Neural crest cell (in vitro differentiated cells): ENCODE results near the gene RELN. TPM values are rescaled to one million over a fixed set of nuclear protein-coding genes. Genes with fewer than 3 reads are reported as not detected.

ENCODE experiments used
- DNase-seq: peaks from one replicate; pipeline ENCODE4 v3.0.0; 2021; ENCODE audit warnings: low read depth, mixed read lengths, low spot score
- H3K27ac Mint-ChIP-seq: one replicate; pipeline ENCODE4 v1.8.0; 2021; ENCODE audit warnings: mild to moderate bottlenecking, mixed read lengths; ENCODE audit not compliant: unreplicated experiment
- H3K27me3 Mint-ChIP-seq: 2 replicates; pipeline ENCODE4 v1.8.0; 2021; ENCODE audit warnings: low read depth, mild to moderate bottlenecking, mixed read lengths
- H3K36me3 Mint-ChIP-seq: 2 replicates; pipeline ENCODE4 v1.8.0; 2021; ENCODE audit warnings: low read depth, mild to moderate bottlenecking, mixed read lengths
- H3K4me1 Mint-ChIP-seq: 2 replicates; pipeline ENCODE4 v1.8.0; 2021; ENCODE audit warnings: mixed read lengths
- H3K4me3 Mint-ChIP-seq: one replicate; pipeline ENCODE4 v1.8.0; 2021; ENCODE audit warnings: mild to moderate bottlenecking, mixed read lengths
- H3K9me3 Mint-ChIP-seq: 2 replicates; pipeline ENCODE4 v1.8.0; 2021; ENCODE audit warnings: mixed read lengths
- total RNA-seq: library from RNA; stranded (reverse); gene quantifications from 2 replicates; pipeline ENCODE4 v1.2.1, GENCODE V29; 2021
- TF ChIP-seq, protein P1 (sequence below): fragments of 200-600 bp; sonication (generic); conservative IDR thresholded peaks from 2 replicates; pipeline ENCODE4 v1.5.0; 2021; ENCODE audit warnings: antibody characterized with exemption, mild to moderate bottlenecking

Gene RELN
- total RNA-seq, 1 donor from 2014 or later, result 0.02 TPM

DNA sequence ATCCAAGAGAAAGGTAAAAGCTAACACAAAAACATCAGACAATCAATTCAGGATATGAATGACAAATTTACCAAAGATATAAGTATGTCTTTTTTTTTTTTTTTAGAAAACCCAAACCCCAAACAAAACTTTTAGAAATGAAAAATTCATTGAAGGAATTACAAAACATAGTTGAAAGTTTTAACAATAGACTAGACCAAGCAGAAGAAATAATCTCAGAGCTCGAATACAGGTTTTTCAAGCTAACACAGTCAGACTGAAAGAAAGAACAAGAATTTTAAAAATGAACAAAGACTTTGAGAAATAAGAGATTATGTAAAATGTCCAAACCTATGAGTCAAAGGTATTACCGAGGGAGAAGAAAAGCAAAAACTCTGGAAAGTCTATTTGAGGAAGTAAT lies 345.1 kb downstream of the RELN start:
- Mint-ChIP-seq H3K27me3 (peaks cover 18% of the 10 kb centered on the region), H3K27ac (no peak overlapping the region), H3K9me3 (peaks cover 8% of the 10 kb centered on the region), H3K4me3 (no peak overlapping the region), H3K36me3 (peaks cover 2% of the 10 kb centered on the region), H3K4me1 (no peaks in the 10 kb centered on the region)
- TF ChIP-seq, protein P1, sequence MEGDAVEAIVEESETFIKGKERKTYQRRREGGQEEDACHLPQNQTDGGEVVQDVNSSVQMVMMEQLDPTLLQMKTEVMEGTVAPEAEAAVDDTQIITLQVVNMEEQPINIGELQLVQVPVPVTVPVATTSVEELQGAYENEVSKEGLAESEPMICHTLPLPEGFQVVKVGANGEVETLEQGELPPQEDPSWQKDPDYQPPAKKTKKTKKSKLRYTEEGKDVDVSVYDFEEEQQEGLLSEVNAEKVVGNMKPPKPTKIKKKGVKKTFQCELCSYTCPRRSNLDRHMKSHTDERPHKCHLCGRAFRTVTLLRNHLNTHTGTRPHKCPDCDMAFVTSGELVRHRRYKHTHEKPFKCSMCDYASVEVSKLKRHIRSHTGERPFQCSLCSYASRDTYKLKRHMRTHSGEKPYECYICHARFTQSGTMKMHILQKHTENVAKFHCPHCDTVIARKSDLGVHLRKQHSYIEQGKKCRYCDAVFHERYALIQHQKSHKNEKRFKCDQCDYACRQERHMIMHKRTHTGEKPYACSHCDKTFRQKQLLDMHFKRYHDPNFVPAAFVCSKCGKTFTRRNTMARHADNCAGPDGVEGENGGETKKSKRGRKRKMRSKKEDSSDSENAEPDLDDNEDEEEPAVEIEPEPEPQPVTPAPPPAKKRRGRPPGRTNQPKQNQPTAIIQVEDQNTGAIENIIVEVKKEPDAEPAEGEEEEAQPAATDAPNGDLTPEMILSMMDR, result no peak
- DNase-seq, result no peak

DNA sequence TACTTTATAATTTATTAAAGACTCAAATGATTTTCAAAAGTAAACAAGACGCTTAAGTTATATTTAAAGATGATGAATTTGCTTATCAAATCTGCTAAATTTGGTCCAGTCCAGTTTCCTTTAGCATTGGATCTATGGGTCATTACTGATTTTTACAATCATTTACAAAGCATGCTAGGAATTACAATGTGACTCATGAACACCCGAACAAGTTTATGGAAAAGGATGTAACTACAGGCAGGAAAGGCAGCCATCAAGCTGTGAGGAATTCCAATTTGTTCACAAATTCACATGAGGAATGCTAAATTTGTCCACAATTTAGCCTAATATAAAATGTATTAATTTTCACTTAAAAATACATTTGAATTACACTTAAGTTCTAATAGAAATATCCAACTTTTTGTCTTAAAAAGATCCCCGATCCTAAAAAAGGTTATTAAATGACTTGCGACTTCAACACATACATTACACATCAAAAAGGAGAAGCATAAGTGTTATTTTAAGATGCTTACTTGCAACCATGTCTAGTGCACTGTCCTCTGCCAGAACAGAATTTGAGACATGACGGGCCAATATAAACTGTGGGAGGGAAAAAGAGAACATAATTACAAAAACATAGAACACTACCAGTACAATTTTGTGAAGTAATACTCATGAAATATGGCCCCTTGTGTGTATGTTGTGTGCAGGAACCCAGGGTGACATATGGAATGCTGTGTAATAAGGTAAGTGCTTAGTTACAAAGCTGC lies 349.3 kb downstream of the RELN start:
- Mint-ChIP-seq H3K27me3 (peaks cover 28% of the 10 kb centered on the region), H3K9me3 (peaks cover 3% of the 10 kb centered on the region), H3K36me3 (no peaks in the 10 kb centered on the region), H3K4me1 (no peaks in the 10 kb centered on the region), H3K4me3 (no peak overlapping the region), H3K27ac (no peak overlapping the region)
- no peak for DNase-seq
- TF ChIP-seq, protein P1, result no peak

DNA sequence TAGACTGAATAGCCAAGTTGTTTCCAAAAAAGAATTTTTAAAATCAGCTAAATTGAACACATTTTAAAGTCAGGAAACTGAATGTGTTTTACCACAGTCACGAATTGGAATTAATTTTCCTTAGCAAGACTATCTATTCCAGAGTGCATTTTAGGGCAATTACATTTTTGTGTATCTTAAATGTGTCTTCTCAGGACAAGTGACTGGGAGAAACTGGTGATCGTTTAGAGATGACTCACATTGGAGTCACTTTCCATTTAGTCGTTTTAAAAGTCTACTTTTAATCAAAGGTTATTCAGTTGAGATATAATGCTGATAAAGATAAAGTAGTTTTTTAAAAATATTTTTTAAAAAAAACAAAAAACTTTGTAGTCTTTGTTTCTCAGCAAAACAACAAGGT lies 351.7 kb downstream of the RELN start:
- Mint-ChIP-seq H3K27ac (no peak overlapping the region), H3K4me3 (no peak overlapping the region), H3K4me1 (no peaks in the 10 kb centered on the region), H3K36me3 (no peaks in the 10 kb centered on the region), H3K27me3 (peaks cover 33% of the 10 kb centered on the region), H3K9me3 (no peaks in the 10 kb centered on the region)
- no peak for DNase-seq
- TF ChIP-seq, protein P1, result no peak

DNA sequence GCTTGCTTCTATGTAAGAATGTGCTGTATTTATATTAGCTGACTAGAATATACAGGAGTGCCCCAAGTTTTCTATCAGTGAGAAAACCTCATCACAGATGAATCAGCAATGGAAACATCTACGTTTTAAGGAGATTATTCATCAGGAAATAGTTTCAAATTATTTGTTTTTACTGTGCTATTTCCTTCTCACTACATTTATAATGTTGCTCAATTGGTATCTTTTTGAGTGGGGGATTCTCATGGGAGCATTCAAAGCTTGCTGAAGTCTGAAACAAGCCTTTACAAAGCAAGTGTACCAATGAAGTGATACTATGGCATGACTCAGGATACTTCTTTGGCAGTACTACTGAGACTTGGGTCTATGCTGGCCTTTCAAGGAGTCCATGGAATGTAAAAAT lies 352.4 kb downstream of the RELN start:
- H3K27me3 Mint-ChIP-seq, result peaks cover 38% of the 10 kb centered on the region
- no peak for DNase-seq
- H3K27ac Mint-ChIP-seq, result no peak overlapping the region
- TF ChIP-seq, protein P1, result no peak
- no peaks in the 10 kb centered on the region for H3K4me1 Mint-ChIP-seq
- no peaks in the 10 kb centered on the region for H3K36me3 Mint-ChIP-seq
- H3K9me3 Mint-ChIP-seq, result no peaks in the 10 kb centered on the region
- H3K4me3 Mint-ChIP-seq, result no peak overlapping the region

DNA sequence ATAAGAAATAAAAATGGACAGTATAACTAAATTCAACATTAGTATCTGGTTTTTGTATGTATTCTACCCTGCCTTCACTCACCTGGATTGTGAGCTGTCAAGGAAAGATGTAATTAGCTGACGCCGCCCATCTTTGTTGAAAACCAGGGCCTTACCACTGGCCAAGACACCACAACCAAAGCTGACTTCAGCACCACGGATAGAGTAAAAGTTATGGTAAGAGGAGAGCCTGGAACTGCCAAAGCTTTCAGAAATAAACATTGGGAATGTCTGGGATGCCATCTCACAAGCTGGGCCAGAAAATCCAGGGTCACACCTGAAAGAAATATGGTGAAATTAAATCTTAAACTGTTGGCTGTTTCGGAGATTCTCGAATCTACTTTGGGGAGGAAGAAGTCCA lies 353.3 kb downstream of the RELN start:
- no peaks in the 10 kb centered on the region for H3K9me3 Mint-ChIP-seq
- H3K4me1 Mint-ChIP-seq, result no peaks in the 10 kb centered on the region
- no peaks in the 10 kb centered on the region for H3K36me3 Mint-ChIP-seq
- H3K4me3 Mint-ChIP-seq, result no peak overlapping the region
- no peak overlapping the region for H3K27ac Mint-ChIP-seq
- DNase-seq, result no peak
- TF ChIP-seq, protein P1, result no peak
- peaks cover 31% of the 10 kb centered on the region for H3K27me3 Mint-ChIP-seq
